Keratinocyte (primary cell): Measurements from ENCODE around the gene CC2D1A.
A peak's percentile ranks its signal among the peaks of the same experiment; 100 is the strongest.

ENCODE experiments used
- CTCF ChIP-seq, 3 experiments: IDR thresholded peaks in 1 of 3; conservative IDR thresholded peaks in 1 of 3; optimal IDR thresholded peaks in 1 of 3; 2 replicates in 2 of 3; 3 replicates in 1 of 3; pipeline versions ENCODE3 to v1.5.1; 2011; ENCODE audit warnings: low read length in 3 of 3, mild to moderate bottlenecking in 3 of 3, moderate library complexity in 2 of 3, control low read depth in 1 of 3, inconsistent platforms in 1 of 3; ENCODE audit not compliant: insufficient read depth in 2 of 3; ENCODE audit errors: extremely low read depth in 1 of 3
- EZH2 ChIP-seq: IDR thresholded peaks from one replicate; pipeline ENCODE4 v1.6.1; 2012; ENCODE audit warnings: inconsistent platforms, mild to moderate bottlenecking, low read length, moderate library complexity

DNA sequence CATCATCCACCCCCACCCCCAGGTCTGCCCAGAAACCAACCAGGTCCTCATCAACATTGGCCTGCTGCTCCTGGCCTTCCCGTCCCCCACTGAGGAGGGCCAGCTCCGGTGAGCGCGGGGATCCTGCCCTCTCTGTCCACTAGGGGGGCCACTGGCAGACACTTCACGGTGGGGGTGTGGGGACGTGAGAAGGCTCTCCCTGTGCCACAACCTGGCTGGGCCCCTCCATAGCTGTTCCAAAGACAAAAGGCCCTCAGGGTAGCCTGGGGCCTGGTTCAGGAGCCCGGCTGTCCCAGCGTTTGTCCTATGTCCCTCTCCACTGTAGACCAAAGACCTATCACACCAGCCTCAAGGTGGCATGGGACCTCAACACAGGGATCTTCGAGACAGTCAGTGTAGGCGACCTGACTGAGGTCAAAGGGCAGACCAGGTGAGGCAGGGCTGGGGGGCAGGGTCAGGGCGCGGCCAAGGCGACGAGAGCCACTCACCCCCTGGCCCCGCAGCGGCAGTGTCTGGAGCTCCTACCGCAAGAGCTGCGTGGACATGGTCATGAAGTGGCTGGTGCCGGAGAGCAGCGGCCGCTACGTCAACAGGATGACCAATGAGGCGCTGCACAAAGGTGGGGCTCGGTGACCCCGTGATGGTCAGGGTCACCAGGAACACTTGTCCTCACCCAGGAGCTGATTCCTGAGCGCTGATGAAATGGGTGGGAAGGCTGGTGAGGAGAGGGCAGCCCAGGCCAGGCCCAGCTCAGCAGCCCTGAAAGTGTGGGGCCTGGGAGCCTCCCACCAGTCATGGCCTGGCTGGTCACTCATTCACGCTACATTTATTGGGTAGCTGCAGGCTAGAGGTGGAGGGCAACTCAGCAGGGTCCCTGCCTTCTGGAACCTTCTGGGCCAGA lies 54.2 kb downstream of the CC2D1A start:
- TF ChIP-seq CTCF (optimal IDR thresholded peaks at IDR 0.05 in 1 of 3, IDR thresholded peaks at IDR 0.05 in 1 of 3, conservative IDR thresholded peaks at IDR 0.05 in 1 of 3; ENCODE audit: extremely low read depth in 1 of 3, insufficient read depth in 2 of 3, low read length in 3 of 3) (peak in 2 of 3 experiments; percentile 29 to 33), EZH2 (no peak)
